ENCODE measurements around the gene R3HDM2. TPM values are rescaled to one million over a fixed set of nuclear protein-coding genes. Genes with fewer than 3 reads are reported as not detected.

R3HDM2 gene
- total RNA-seq, 1 donor from 2014 or later, result 19.2 TPM

DNA sequence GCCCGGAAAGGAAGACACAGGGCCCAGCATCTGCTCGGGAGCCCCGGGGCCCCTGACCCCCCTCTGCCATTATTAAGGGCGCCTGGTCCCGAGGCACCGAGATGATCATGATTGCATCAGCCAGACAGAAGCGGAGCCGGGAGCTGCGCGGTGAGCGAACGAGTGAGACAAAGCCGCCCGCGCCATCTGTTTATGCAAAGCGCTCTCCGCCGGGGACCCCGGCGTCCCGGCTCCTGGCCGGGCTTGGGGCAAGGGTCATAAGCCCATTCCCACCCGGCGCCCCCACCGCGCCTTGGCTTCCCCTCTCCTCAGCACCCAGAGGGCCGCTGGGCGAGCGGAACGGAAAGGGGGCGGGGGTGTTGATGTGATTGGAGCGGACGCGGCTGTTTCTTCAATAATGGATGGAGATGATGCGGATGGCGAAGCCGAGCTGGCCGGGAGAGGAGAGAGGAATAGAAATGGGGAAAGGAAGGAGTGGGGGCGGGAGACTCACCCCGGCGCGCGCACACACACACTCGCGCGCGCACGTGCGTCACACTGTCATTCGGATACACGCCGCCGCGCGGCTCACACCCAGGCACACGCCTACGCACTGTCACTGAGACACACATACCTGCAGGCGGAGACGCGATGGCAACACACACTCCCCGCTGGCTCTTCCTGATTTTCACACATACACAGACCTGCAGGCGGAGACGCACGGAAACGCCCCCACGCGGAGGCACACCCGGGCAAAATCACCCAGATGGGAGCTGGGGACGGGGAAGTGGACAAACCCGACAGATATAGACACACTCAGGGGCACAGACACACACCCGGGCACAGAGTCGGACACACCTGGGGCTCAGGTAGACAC is 190.5 kb downstream of the R3HDM2 start:
- Mint-ChIP-seq H3K36me3 (ENCODE audit: low read depth, unreplicated experiment) (peaks cover 8% of the 10 kb centered on the region), H3K27me3 (ENCODE audit: low read depth, unreplicated experiment) (peaks cover 32% of the 10 kb centered on the region), H3K27ac (ENCODE audit: unreplicated experiment) (peak overlapping the region; percentile 95), H3K4me3 (ENCODE audit: unreplicated experiment) (peak overlapping the region; percentile 87), H3K9me3 (ENCODE audit: unreplicated experiment) (no peaks in the 10 kb centered on the region), H3K4me1 (ENCODE audit: low read depth, unreplicated experiment) (peaks cover 32% of the 10 kb centered on the region)
- Histone ChIP-seq H3K79me2 (ENCODE audit: insufficient read depth, low read length) (no peaks in the 10 kb centered on the region), H3K9ac (ENCODE audit: low read length) (peak overlapping the region; percentile 70), H3K27ac (ENCODE audit: low read depth, low read length) (no peak overlapping the region), H3K4me2 (ENCODE audit: low read length) (peak overlapping the region; percentile 94), H2AFZ (ENCODE audit: low read depth, low read length) (peak overlapping the region; percentile 57), H4K20me1 (ENCODE audit: insufficient read depth, low read length) (peaks cover 35% of the 10 kb centered on the region), H3K36me3 (ENCODE audit: insufficient read depth, low read length) (no peaks in the 10 kb centered on the region), H3K9me3 (ENCODE audit: insufficient read depth, low read depth, low read length) (no peaks in the 10 kb centered on the region), H3K4me1 (ENCODE audit: insufficient read depth, low read length) (peaks cover 31% of the 10 kb centered on the region), H3K27me3 (ENCODE audit: insufficient read depth, low read length) (peaks cover 32% of the 10 kb centered on the region), H3K4me3 (ENCODE audit: insufficient read depth, low read depth, low read length) (peak overlapping the region; percentile 64)
- no peak for FAIRE-seq
- no peak for DNase-seq (ENCODE audit: low read depth)
- TF ChIP-seq EZH2 (IDR thresholded peaks at IDR 0.05; ENCODE audit: insufficient read depth, low read length), result no peak
- TF ChIP-seq, protein P1, sequence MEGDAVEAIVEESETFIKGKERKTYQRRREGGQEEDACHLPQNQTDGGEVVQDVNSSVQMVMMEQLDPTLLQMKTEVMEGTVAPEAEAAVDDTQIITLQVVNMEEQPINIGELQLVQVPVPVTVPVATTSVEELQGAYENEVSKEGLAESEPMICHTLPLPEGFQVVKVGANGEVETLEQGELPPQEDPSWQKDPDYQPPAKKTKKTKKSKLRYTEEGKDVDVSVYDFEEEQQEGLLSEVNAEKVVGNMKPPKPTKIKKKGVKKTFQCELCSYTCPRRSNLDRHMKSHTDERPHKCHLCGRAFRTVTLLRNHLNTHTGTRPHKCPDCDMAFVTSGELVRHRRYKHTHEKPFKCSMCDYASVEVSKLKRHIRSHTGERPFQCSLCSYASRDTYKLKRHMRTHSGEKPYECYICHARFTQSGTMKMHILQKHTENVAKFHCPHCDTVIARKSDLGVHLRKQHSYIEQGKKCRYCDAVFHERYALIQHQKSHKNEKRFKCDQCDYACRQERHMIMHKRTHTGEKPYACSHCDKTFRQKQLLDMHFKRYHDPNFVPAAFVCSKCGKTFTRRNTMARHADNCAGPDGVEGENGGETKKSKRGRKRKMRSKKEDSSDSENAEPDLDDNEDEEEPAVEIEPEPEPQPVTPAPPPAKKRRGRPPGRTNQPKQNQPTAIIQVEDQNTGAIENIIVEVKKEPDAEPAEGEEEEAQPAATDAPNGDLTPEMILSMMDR (IDR thresholded peaks at IDR 0.05; ENCODE audit: insufficient read depth, low read depth, low read length), result no peak

- H3K4me2 ChIP-seq (ENCODE audit: low read length), result peak overlapping the region; percentile 94
- peak overlapping the region; percentile 70 for H3K9ac ChIP-seq (ENCODE audit: low read length)
- FAIRE-seq (no peak), DNase-seq (ENCODE audit: low read depth) (no peak)
- no peaks in the 10 kb centered on the region for H3K36me3 ChIP-seq (ENCODE audit: insufficient read depth, low read length)
- H3K9me3 ChIP-seq (ENCODE audit: insufficient read depth, low read depth, low read length), result no peaks in the 10 kb centered on the region
- peaks cover 39% of the 10 kb centered on the region for H4K20me1 ChIP-seq (ENCODE audit: insufficient read depth, low read length)
- peaks cover 34% of the 10 kb centered on the region for H3K4me1 ChIP-seq (ENCODE audit: insufficient read depth, low read length)
- H3K27me3 ChIP-seq (ENCODE audit: insufficient read depth, low read length), result peaks cover 32% of the 10 kb centered on the region
- H3K27ac Mint-ChIP-seq (ENCODE audit: unreplicated experiment), result peak overlapping the region; percentile 95
- H3K4me3 ChIP-seq (ENCODE audit: insufficient read depth, low read depth, low read length), result peak overlapping the region; percentile 64
- H2AFZ ChIP-seq (ENCODE audit: low read depth, low read length), result peak overlapping the region; percentile 57
- no peaks in the 10 kb centered on the region for H3K9me3 Mint-ChIP-seq (ENCODE audit: unreplicated experiment)
- peaks cover 33% of the 10 kb centered on the region for H3K4me1 Mint-ChIP-seq (ENCODE audit: low read depth, unreplicated experiment)
- peaks cover 8% of the 10 kb centered on the region for H3K36me3 Mint-ChIP-seq (ENCODE audit: low read depth, unreplicated experiment)
- peak overlapping the region; percentile 87 for H3K4me3 Mint-ChIP-seq (ENCODE audit: unreplicated experiment)
- H3K27me3 Mint-ChIP-seq (ENCODE audit: low read depth, unreplicated experiment), result peaks cover 29% of the 10 kb centered on the region
- TF ChIP-seq, protein P1 (IDR thresholded peaks at IDR 0.05; ENCODE audit: insufficient read depth, low read depth, low read length), result no peak
- TF ChIP-seq EZH2 (IDR thresholded peaks at IDR 0.05; ENCODE audit: insufficient read depth, low read length), result no peak
- no peak overlapping the region for H3K27ac ChIP-seq (ENCODE audit: low read depth, low read length)
- H3K79me2 ChIP-seq (ENCODE audit: insufficient read depth, low read length), result no peaks in the 10 kb centered on the region
These were observed 191.2 kb downstream of the R3HDM2 start for GRCh38 chr12:57239587-57240065.

Measured in astrocyte (in vitro differentiated cells and primary cell).